ENCODE measurements around the gene ABR. TPM values are rescaled to one million over a fixed set of nuclear protein-coding genes. Genes with fewer than 3 reads are reported as not detected.

Gene ABR
- total RNA-seq (2012; rRNA removed) = 45.9 and 69.0 TPM in 2 replicates

DNA sequence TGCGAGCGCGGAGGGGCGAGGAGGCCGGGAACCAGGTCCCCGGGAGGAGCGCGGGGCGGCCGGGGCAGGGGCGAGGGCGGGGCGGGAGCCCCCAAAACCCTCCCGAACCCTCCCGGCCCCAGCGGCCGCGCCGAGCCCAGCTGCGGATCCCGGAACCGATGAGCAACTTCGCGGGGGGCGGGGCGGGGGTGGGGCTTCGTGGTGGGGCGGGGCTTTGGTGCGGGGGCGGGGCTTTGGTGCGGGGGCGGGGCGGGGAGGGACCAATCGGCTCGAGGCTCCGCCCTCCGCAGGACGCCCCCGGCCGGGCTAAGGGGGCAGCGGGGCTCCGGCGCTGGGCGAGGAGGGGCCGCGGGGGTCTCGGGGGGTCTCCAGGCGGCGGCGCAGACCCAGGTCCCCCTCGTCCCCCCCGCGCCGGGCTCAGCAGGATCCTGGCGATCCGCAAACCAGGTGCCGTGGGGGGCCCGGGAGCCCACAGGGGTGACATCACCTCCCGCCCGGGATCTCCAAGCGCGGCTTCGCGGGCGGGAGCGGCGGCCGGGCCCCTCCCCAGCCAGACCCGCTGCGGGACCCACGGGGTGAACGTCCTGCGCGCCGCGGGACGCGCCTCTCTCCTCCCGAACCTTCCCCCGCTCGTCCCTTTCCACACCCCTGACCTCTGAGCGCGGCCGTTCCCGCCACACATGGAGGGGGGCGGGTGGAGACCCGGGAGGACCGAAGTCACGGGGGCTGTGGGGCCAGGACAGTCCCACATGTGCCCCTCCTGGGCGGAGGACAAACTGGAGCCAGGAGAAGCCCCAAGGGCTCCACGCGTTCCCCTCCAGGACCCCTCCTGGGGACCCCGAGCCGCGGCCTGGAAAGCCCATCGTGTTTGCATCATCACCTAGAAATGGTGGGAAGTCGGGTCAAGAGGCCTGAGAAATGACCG, at the start of gene ABR:
Gene ABR (minus strand): TSS at position 164 of the 925 bp plus-strand sequence. CDS start 254 bp downstream, outside the sequence.
- no peaks in the 10 kb centered on the region for H3K4me1 ChIP-seq (ENCODE audit: control insufficient read depth, insufficient read depth, low read length)
- peak within 1 kb of the TSS; percentile 88 for H3K4me2 ChIP-seq (ENCODE audit: low read length)
- H3K27me3 ChIP-seq (ENCODE audit: control insufficient read depth, insufficient read depth, low read length) = peaks cover 58% of the 10 kb centered on the region
- no peaks in the 10 kb centered on the region for H3K36me3 ChIP-seq (ENCODE audit: insufficient read depth, low read length)
- H3K9ac ChIP-seq (ENCODE audit: low read depth, low read length) = peak within 1 kb of the TSS; percentile 63
- H3K4me3 ChIP-seq (ENCODE audit: low read length) = peak within 1 kb of the TSS; percentile 76
- no peaks in the 10 kb centered on the region for H3K9me3 ChIP-seq (replicated peaks; ENCODE audit: low read length)

DNA sequence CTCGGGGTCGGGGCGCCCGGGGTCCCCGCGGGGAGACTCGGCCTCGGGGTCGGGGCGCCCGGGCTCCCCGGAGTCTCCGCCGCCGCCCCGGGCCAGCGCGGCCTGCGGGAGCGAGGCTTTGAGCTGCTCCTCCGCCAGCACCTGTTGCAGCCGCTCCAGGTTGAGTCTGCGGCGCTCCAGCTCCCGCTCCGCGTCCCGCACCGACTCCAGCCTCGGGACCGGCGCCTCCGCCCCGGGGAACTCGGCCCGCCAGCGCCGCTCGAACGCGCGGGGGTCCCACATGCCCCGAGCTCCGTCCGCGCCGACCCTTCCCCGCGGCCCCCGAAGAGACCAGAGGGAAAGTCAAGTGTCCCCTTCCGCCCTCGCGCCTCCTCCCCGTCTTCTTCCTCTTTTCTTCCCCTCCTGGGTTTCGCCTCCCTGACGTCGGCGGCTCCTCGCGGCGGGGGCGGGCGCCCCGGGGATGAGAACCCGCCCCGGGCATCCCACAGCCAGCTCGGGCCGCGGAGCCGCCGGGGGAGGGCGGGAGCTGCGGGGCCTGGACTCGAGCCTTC, 49.6 kb upstream of the ABR start:
- Histone ChIP-seq H3K4me2 (ENCODE audit: low read length) (peak overlapping the region; percentile 78), H3K27me3 (ENCODE audit: control insufficient read depth, insufficient read depth, low read length) (peaks cover 65% of the 10 kb centered on the region), H3K36me3 (ENCODE audit: insufficient read depth, low read length) (no peaks in the 10 kb centered on the region), H3K4me3 (ENCODE audit: low read length) (peak overlapping the region; percentile 63), H3K4me1 (ENCODE audit: control insufficient read depth, insufficient read depth, low read length) (peaks cover 11% of the 10 kb centered on the region), H3K9me3 (replicated peaks; ENCODE audit: low read length) (no peaks in the 10 kb centered on the region), H3K9ac (ENCODE audit: low read depth, low read length) (no peak overlapping the region)

DNA sequence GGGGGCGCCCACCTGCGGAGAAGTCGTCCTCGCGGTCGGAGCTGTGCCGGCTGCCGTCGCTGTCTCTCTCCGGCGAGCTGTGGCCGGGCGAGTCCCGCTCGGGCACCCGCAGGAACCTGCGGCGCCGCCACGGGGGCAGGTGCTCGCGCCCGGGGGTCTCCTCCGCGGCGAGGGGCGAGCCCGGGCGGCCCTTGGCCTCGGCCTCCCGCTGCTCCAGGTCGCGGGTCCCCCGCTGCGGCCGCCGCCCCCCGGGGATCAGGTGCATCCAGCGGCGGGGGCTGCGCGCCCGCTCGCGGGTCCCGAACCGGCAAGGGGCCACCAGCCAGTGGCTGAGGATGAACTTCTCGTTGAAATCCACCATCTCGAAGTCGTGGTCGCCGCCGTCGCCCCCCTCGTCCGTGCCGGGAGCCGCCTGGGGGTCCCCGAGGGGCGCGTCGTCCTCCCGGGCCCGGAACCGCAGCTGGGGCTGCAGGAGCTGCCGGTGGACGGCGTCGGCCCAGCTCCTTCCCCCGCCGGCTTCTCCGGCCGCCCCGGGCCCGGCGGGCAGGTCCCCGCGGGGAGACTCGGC, 49.1 kb upstream of the ABR start:
- Histone ChIP-seq H3K9ac (ENCODE audit: low read depth, low read length) (no peak overlapping the region), H3K4me1 (ENCODE audit: control insufficient read depth, insufficient read depth, low read length) (peaks cover 11% of the 10 kb centered on the region), H3K36me3 (ENCODE audit: insufficient read depth, low read length) (no peaks in the 10 kb centered on the region), H3K4me2 (ENCODE audit: low read length) (peak overlapping the region; percentile 20), H3K9me3 (replicated peaks; ENCODE audit: low read length) (no peaks in the 10 kb centered on the region), H3K27me3 (ENCODE audit: control insufficient read depth, insufficient read depth, low read length) (peaks cover 69% of the 10 kb centered on the region), H3K4me3 (ENCODE audit: low read length) (no peak overlapping the region)

DNA sequence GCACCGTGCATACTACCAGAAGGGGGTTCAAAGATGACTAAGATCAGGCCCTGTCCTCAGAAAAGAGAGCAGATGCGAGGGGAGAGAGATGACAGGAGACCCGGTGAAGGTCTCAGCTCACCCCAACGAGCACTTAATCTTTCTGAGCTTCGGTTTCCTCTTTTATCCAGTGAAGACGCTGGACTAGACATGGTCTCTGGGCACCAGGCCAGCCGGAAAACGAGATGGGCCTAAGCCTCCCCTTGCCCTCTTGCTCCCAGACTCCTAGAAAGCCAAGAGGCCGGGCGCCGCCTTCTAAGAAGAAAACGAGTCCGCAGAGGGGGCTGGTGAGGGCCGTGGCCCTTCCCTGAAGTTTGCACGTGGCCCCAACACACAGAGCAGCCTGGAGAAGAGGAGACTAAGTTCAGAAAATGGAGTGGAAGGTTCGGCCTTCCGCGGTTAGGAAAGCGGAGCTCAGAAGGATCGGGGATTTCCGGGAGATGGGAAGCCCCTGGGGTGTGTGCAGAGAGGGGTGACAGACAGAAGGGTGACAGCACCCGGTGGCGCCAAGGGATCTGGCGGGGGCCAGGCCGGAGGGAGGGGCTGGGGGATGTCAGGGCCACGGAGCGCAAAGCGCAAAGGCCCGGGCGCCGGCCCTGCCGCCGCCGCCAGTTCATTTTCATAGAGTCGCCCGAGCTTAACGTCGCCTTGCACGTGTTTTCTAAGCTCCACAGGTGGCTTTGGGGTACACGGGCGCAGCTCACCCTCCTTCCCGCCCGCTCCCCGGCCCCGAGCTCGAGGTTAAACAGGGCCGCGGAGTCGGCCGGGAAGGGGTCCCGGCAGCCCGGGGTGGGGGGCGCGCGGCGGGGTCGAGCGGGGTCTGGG, 48.4 kb upstream of the ABR start:
- Histone ChIP-seq H3K36me3 (ENCODE audit: insufficient read depth, low read length) (no peaks in the 10 kb centered on the region), H3K4me1 (ENCODE audit: control insufficient read depth, insufficient read depth, low read length) (peaks cover 11% of the 10 kb centered on the region), H3K27me3 (ENCODE audit: control insufficient read depth, insufficient read depth, low read length) (peaks cover 72% of the 10 kb centered on the region), H3K4me2 (ENCODE audit: low read length) (no peak overlapping the region), H3K9me3 (replicated peaks; ENCODE audit: low read length) (no peaks in the 10 kb centered on the region), H3K9ac (ENCODE audit: low read depth, low read length) (no peak overlapping the region), H3K4me3 (ENCODE audit: low read length) (no peak overlapping the region)

DNA sequence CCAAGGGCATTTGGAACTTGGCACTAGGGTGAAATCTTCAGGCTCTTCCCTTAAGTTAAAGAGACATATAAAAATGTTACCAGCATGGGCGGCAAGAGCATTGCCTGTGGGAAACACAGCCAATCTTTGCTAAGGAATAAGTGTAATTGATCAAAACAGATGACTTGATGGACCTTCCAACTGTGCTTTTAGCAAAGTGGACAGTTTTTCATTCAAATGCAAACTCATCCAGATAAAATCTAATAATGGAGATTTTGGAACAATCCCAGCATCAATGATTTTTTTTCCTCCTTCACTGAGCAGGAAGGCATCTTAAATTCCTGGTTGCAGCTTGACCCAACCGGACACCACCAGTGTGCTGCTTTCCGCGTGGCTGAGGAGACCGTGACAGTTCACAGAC, 47.6 kb upstream of the ABR start:
- peaks cover 6% of the 10 kb centered on the region for H3K4me1 ChIP-seq (ENCODE audit: control insufficient read depth, insufficient read depth, low read length)
- H3K27me3 ChIP-seq (ENCODE audit: control insufficient read depth, insufficient read depth, low read length) = peaks cover 73% of the 10 kb centered on the region
- no peaks in the 10 kb centered on the region for H3K9me3 ChIP-seq (replicated peaks; ENCODE audit: low read length)
- no peak overlapping the region for H3K9ac ChIP-seq (ENCODE audit: low read depth, low read length)
- H3K4me3 ChIP-seq (ENCODE audit: low read length) = no peak overlapping the region
- H3K36me3 ChIP-seq (ENCODE audit: insufficient read depth, low read length) = no peaks in the 10 kb centered on the region
- H3K4me2 ChIP-seq (ENCODE audit: low read length) = no peak overlapping the region

DNA sequence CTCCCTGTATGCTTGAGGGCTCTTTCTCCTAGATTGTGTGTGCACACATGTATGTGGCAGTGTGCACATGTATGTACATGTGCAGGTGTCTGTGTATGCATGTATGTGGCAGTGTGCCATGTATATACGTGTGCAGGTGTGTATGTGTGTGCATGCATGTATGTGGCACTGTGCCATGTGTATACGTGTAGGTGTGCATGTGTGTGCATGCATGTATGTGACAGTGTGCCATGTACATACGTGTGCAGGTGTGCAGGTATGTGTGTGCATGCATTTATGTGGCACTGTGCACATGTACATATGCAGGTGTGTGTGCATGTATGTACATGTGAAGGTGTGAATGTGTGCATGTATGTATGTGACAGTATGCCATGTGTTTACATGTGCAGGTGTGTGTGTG, 46.5 kb upstream of the ABR start:
- Histone ChIP-seq H3K27me3 (ENCODE audit: control insufficient read depth, insufficient read depth, low read length) (peaks cover 70% of the 10 kb centered on the region), H3K4me2 (ENCODE audit: low read length) (no peak overlapping the region), H3K36me3 (ENCODE audit: insufficient read depth, low read length) (no peaks in the 10 kb centered on the region), H3K9me3 (replicated peaks; ENCODE audit: low read length) (no peaks in the 10 kb centered on the region), H3K9ac (ENCODE audit: low read depth, low read length) (no peak overlapping the region), H3K4me3 (ENCODE audit: low read length) (no peak overlapping the region), H3K4me1 (ENCODE audit: control insufficient read depth, insufficient read depth, low read length) (peaks cover 4% of the 10 kb centered on the region)

DNA sequence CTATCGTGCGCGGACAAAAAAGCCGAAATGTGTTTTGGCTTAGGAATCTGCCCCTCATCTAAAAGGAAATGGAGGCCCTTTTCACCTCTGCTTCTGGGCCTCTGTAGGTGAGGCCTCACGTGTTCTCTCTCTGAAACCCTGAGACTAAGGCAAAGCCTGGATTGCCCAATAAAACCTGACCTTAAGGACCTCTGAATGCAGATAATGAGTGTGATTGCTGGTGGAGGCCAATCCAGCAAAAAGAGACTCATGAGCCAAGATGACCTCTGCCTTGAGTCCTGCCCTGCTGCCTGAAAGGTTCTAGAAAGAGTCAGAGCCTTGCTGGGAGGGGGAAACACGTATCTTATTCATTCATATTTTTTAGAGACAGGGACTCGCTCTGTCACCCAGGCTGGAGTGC, 44.5 kb upstream of the ABR start:
- no peak overlapping the region for H3K9ac ChIP-seq (ENCODE audit: low read depth, low read length)
- H3K36me3 ChIP-seq (ENCODE audit: insufficient read depth, low read length) = no peaks in the 10 kb centered on the region
- no peak overlapping the region for H3K4me3 ChIP-seq (ENCODE audit: low read length)
- no peaks in the 10 kb centered on the region for H3K4me1 ChIP-seq (ENCODE audit: control insufficient read depth, insufficient read depth, low read length)
- no peak overlapping the region for H3K4me2 ChIP-seq (ENCODE audit: low read length)
- no peaks in the 10 kb centered on the region for H3K9me3 ChIP-seq (replicated peaks; ENCODE audit: low read length)
- H3K27me3 ChIP-seq (ENCODE audit: control insufficient read depth, insufficient read depth, low read length) = peaks cover 70% of the 10 kb centered on the region

DNA sequence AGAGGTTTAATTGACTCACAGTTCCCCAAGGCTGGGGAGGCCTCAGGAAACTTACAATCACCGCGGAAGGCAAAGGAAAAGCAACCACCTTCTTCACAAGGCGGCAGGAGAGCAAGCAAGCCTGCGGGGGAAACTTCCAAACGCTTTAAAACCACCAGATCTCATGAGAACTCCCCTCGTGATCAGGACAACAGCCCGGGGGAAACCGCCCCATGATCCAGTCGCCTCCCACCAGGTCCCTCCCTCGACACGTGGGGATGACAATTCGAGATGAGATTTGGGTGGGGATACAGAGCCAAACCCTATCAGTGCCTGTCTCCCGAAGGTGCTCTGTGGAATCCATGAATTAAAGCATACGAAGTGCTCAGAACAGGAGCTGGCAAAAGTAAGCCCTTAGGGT, 43.9 kb upstream of the ABR start:
- Histone ChIP-seq H3K4me2 (ENCODE audit: low read length) (no peak overlapping the region), H3K4me3 (ENCODE audit: low read length) (no peak overlapping the region), H3K4me1 (ENCODE audit: control insufficient read depth, insufficient read depth, low read length) (no peaks in the 10 kb centered on the region), H3K9ac (ENCODE audit: low read depth, low read length) (no peak overlapping the region), H3K9me3 (replicated peaks; ENCODE audit: low read length) (no peaks in the 10 kb centered on the region), H3K27me3 (ENCODE audit: control insufficient read depth, insufficient read depth, low read length) (peaks cover 67% of the 10 kb centered on the region), H3K36me3 (ENCODE audit: insufficient read depth, low read length) (no peaks in the 10 kb centered on the region)

DNA sequence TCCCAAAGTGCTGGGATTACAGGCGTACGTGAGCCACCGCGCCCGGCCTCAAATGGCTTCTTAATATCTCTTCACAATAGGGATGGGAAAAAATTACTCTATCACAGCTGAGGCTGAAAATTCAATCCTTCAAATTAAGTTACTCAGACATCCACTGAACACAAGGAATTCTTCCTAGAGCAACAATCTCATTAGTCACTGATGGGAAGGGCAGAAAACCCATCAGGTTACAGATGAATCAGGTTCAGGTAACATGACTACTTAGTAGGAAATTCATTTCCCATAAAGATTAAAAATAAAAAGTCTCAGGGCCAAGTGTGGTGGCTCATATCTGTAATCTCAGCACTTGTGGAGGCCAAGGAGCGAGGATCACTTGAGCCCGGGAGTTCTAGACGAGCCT, 42.5 kb upstream of the ABR start:
- Histone ChIP-seq H3K4me1 (ENCODE audit: control insufficient read depth, insufficient read depth, low read length) (no peaks in the 10 kb centered on the region), H3K27me3 (ENCODE audit: control insufficient read depth, insufficient read depth, low read length) (peaks cover 64% of the 10 kb centered on the region), H3K36me3 (ENCODE audit: insufficient read depth, low read length) (no peaks in the 10 kb centered on the region), H3K9me3 (replicated peaks; ENCODE audit: low read length) (no peaks in the 10 kb centered on the region), H3K4me3 (ENCODE audit: low read length) (no peak overlapping the region), H3K4me2 (ENCODE audit: low read length) (no peak overlapping the region), H3K9ac (ENCODE audit: low read depth, low read length) (no peak overlapping the region)

DNA sequence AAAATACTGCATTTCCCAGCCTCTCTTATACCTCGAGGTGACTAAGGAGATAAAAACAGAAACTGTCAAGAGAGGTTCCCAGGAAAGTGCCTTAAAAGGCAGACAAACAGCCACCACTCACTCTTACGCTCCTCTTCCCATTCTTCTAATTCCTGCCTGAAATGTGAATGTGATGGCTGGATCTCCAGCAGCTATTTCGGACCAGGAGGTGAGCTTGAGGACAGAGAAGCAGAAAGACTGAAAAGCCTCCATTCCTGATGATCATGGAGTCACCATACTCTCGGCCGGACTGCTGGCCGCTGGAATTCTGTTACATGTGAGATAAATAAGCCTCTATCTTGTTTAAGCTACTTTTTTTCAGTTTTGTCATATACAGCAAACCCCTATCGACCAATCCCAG, 41.4 kb upstream of the ABR start:
- Histone ChIP-seq H3K4me2 (ENCODE audit: low read length) (no peak overlapping the region), H3K4me1 (ENCODE audit: control insufficient read depth, insufficient read depth, low read length) (no peaks in the 10 kb centered on the region), H3K4me3 (ENCODE audit: low read length) (no peak overlapping the region), H3K27me3 (ENCODE audit: control insufficient read depth, insufficient read depth, low read length) (peaks cover 64% of the 10 kb centered on the region), H3K9me3 (replicated peaks; ENCODE audit: low read length) (no peaks in the 10 kb centered on the region), H3K36me3 (ENCODE audit: insufficient read depth, low read length) (no peaks in the 10 kb centered on the region), H3K9ac (ENCODE audit: low read depth, low read length) (no peak overlapping the region)

DNA sequence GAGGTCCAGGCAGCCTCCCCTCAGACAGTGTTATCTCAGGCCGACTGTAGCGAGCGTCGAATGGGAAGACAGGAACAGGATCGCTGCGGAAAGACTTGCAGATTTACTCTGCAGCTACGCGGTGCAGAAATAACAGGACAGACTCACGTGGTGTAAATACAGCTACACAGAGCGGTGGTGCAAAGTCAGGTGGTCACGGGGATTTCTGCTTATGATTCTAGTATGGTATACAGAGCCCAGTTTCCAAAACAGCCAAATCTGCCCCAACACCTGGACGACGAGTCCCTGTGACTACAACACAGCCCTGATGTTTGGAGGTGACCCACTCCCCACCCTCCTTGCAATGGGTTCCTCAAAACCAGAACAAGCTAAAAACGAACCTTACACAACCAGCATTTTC, 40.6 kb upstream of the ABR start:
- Histone ChIP-seq H3K4me1 (ENCODE audit: control insufficient read depth, insufficient read depth, low read length) (no peaks in the 10 kb centered on the region), H3K9me3 (replicated peaks; ENCODE audit: low read length) (no peaks in the 10 kb centered on the region), H3K27me3 (ENCODE audit: control insufficient read depth, insufficient read depth, low read length) (peaks cover 57% of the 10 kb centered on the region), H3K4me3 (ENCODE audit: low read length) (no peak overlapping the region), H3K9ac (ENCODE audit: low read depth, low read length) (no peak overlapping the region), H3K36me3 (ENCODE audit: insufficient read depth, low read length) (no peaks in the 10 kb centered on the region), H3K4me2 (ENCODE audit: low read length) (no peak overlapping the region)

All from skeletal muscle satellite cell (primary cell).